Pancreas (tissue), 10 donors: ENCODE measurements around the gene PNO1. TPM values are rescaled to one million over a fixed set of nuclear protein-coding genes. Genes with fewer than 3 reads are reported as not detected.

ENCODE experiments used
- ATAC-seq, 4 donors: fragments of 200-7000 bp; cut with Tn5 transposase; one replicate each; pipeline versions ENCODE4 v1.8.0 to v1.9.1; 2020; ENCODE audit warnings: mild to moderate bottlenecking in 4 of 4, moderate library complexity in 4 of 4
- DNase-seq, 6 donors: peaks; one replicate each; pipeline ENCODE4 v3.0.0-alpha.2; 2020
- FAIRE-seq: peaks from 2 replicates; lab custom pipeline; 2012; peaks lifted over from hg19 to GRCh38; lab: Jason Lieb, UNC
- H3K27ac ChIP-seq, 4 donors: fragments of 200-600 bp; sonication (generic); 1 replicate in 3 of 4; 2 replicates in 1 of 4; pipeline versions ENCODE4 v1.5.0 to v1.8.0; 2020
- H3K27me3 ChIP-seq, 4 donors: fragments of 200-600 bp; one replicate each; pipeline ENCODE4 v1.8.0; 2021
- H3K36me3 ChIP-seq, 3 donors: fragments of 200-600 bp; sonication (generic) in 1 of 3; one replicate each; pipeline versions ENCODE4 v1.5.0 to v1.8.0; 2020 to 2021
- H3K4me1 ChIP-seq, 3 donors: fragments of 200-600 bp; one replicate each; pipeline ENCODE4 v1.8.0; 2021
- H3K4me3 ChIP-seq, 4 donors: fragments of 200-600 bp; sonication (generic) in 2 of 4; one replicate each; pipeline versions ENCODE4 v1.5.0 to v1.8.0; 2020 to 2021
- H3K9me3 ChIP-seq, 4 donors: fragments of 200-600 bp; one replicate each; pipeline ENCODE4 v1.8.0; 2021
- WGBS, 2 donors: extraction: QIAGEN DNeasy Blood & Tissue Kit; methylation state at CpG; one replicate each; pipeline ENCODE4 v1.1.7; 2013; 5-methylcytosine and 5-hydroxymethylcytosine counted together
- intact Hi-C, 3 donors: fragments of 100-400 bp; cut with DNase I; formaldehyde crosslinking; loops; one replicate each; pipeline versions ENCODE4 v1.11.1 to v1.14.2; 2022
- polyA plus RNA-seq, 2 donors: library from polyadenylated mRNA; stranded (reverse); fragments of 200-250 nt; gene quantifications; one replicate each; pipeline ENCODE4 v1.2.3, GENCODE V29; 2013
- total RNA-seq, 6 donors: library from RNA; stranded (reverse); fragmentation: NEBNext Ultra II Directional in 4 of 6; extraction: Animal tissue kit (Norgen Biotek cat#: 25700) in 4 of 6; gene quantifications; one replicate each; pipeline versions ENCODE4 v1.2.1 to v1.2.4, GENCODE V29; 2021 to 2023
- TF ChIP-seq, protein P1 (sequence below), 4 donors: fragments of 200-600 bp; sonication (generic) in 3 of 4; IDR thresholded peaks; one replicate each; pipeline versions ENCODE4 v1.5.0 to v1.8.0; 2021; ENCODE audit warnings: antibody characterized with exemption in 4 of 4
- donor health status: healthy with polysubstance abuse.
- donor health status: DM: no; HTN: no; CAD: no; lungs with moderate emphysema.
- donor health status: DM: no; HTN: no; CAD: no.
- donor health status: control.
- donor health status: control.
- donor health status: Bipolar disorder and iron deficiency.
- donor health status: DM: yes; HTN: yes; CAD: no.
- donor health status: DM: no; HTN: no; CAD: no.
- donor health status: DM: no; HTN: no; CAD: no.
- donor health status: DM: yes; HTN: yes; CAD: no.

Gene PNO1
- total and polyA plus RNA-seq, 8 donors: 3.5 to 8.2 (median 5.3) TPM

DNA sequence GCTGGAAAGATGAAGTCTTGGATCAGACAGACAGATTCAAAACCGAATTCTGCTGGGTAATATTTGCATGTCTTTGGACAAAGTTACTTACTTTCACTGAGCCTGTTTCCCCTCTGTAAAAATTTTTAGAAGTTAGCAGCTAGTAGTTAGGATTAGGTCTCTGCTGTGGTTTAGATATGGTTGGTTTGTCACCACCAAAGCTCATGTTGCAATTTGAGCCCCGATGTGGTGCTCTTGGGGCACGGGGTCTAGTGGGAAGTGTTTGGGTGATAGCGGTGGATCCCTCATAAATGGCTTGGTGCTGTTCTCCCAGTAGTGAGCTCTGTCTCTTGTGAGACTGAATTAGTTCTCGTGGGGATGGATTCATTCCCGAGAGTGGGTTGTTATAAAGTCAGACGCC lies 38.9 kb upstream of the PNO1 start:
- Histone ChIP-seq H3K36me3 (no peaks in the 10 kb centered on the region), H3K9me3 (no peaks in the 10 kb centered on the region), H3K27me3 (no peaks in the 10 kb centered on the region), H3K4me3 (no peak overlapping the region), H3K4me1 (peaks cover 0 to 3% (median 0%) of the 10 kb centered on the region in 3 donors), H3K27ac (no peak overlapping the region)
- ATAC-seq (no peak), FAIRE-seq (no peak), DNase-seq (no peak)
- WGBS, 2 donors: 68 to 79% methylated on average over 7 of the region's 7 CpGs
- TF ChIP-seq, protein P1, sequence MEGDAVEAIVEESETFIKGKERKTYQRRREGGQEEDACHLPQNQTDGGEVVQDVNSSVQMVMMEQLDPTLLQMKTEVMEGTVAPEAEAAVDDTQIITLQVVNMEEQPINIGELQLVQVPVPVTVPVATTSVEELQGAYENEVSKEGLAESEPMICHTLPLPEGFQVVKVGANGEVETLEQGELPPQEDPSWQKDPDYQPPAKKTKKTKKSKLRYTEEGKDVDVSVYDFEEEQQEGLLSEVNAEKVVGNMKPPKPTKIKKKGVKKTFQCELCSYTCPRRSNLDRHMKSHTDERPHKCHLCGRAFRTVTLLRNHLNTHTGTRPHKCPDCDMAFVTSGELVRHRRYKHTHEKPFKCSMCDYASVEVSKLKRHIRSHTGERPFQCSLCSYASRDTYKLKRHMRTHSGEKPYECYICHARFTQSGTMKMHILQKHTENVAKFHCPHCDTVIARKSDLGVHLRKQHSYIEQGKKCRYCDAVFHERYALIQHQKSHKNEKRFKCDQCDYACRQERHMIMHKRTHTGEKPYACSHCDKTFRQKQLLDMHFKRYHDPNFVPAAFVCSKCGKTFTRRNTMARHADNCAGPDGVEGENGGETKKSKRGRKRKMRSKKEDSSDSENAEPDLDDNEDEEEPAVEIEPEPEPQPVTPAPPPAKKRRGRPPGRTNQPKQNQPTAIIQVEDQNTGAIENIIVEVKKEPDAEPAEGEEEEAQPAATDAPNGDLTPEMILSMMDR (IDR thresholded peaks at IDR 0.05): no peak
- intact Hi-C loops: no loop called here

DNA sequence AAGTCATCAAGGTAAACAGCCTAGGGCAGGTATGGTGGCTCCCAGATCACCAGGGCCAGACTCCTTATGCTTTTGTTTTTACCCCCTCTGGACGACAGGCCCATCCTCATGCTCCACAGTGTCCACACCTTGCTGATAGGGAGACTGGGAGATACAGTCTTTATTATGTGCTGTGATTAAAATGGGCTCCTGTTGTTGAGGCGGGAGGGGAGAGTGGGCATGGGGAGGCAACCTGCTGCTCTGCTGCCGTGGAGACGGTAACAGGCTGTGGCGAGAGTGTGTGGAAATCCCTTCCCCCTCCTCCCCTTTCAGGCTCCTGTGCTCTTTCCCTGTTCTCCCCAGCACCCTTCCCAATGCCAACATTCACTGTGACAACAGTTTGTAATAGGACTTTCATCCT lies 38.2 kb upstream of the PNO1 start:
- Histone ChIP-seq H3K27ac (no peak overlapping the region), H3K4me1 (peaks cover 0 to 3% (median 0%) of the 10 kb centered on the region in 3 donors), H3K9me3 (no peaks in the 10 kb centered on the region), H3K36me3 (no peaks in the 10 kb centered on the region), H3K27me3 (no peaks in the 10 kb centered on the region), H3K4me3 (no peak overlapping the region)
- no peak for ATAC-seq
- no peak for DNase-seq
- intact Hi-C loops: no loop called here
- WGBS, 2 donors: 69 to 77% methylated on average over 5 of the region's 5 CpGs
- TF ChIP-seq, protein P1 (IDR thresholded peaks at IDR 0.05): no peak
- FAIRE-seq: no peak

DNA sequence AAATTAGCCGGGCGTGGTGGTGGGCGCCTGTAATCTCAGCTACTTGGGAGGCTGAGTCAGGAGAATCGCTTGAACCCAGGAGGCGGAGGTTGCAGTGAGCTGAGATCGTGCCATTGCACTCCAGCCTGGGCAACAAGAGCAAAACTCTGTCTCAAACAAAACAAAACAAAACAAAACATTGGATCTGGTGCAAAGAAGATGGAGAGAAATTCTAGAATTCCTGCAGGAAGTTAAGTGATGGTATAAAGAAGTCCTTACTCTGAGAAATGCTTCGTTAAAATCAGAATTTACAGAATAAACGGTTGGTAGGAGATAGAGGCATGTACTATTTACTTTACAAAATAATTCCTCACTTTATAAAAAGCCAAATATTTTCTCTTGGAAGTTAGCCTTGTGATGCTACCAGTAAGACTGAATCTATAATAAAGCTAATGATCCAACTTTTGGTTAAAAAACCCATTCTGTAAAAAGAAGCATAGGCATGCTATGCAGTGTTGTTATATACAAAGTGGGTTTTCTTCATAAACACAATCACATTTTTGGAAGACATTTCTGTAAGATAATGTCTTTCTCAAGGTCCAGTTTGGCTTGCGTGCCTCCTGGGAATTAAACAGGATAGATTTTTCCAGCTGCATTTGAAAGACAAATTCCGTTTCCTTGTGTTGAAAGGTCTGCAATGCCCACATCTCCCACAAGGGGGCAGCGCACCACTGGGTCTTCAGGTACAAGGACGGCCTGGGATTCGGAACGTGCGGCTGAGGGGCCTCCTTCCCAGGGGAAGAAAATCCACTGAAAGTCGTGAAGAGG lies 35.6 kb upstream of the PNO1 start:
- FAIRE-seq: no peak
- Histone ChIP-seq H3K4me1 (peaks cover 0 to 3% (median 0%) of the 10 kb centered on the region in 3 donors), H3K36me3 (no peaks in the 10 kb centered on the region), H3K27ac (no peak overlapping the region), H3K4me3 (no peak overlapping the region), H3K9me3 (no peaks in the 10 kb centered on the region), H3K27me3 (no peaks in the 10 kb centered on the region)
- peak; percentile 70 to 98 (median 88) for DNase-seq
- intact Hi-C loops: loop anchor here in 2 of 3 donors (5.0 to 10.0 kb wide), 3 partner anchors 160 to 323 kb away; no protein-coding TSS in a partner anchor
- peak; percentile 85 to 97 (median 94) for ATAC-seq
- WGBS, 2 donors: 32 to 38% methylated on average over 16 of the region's 16 CpGs
- TF ChIP-seq, protein P1 (IDR thresholded peaks at IDR 0.05): peak; percentile 86 to 94 (median 92)

DNA sequence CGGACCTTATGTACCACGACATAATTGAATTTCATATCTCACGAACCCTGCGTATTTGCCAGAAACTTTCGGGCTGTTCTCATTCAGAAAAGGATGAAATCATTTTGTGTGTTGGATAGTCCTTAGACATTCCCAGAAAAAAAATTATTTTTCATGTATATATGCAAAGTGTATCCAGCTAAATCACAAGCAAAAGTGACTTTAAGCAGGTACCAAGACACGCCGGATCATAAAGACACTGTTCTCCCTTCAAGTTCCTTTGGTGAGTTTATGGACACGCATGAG lies 35.1 kb upstream of the PNO1 start:
- Histone ChIP-seq H3K27ac (no peak overlapping the region), H3K4me1 (peaks cover 0 to 3% (median 0%) of the 10 kb centered on the region in 3 donors), H3K9me3 (no peaks in the 10 kb centered on the region), H3K4me3 (no peak overlapping the region), H3K36me3 (no peaks in the 10 kb centered on the region), H3K27me3 (no peaks in the 10 kb centered on the region)
- DNase-seq (no peak), FAIRE-seq (no peak), ATAC-seq (no peak)
- WGBS, 2 donors: 24% methylated on average over 8 of the region's 8 CpGs
- TF ChIP-seq, protein P1 (IDR thresholded peaks at IDR 0.05): peak in 1 of 4 donors; percentile 6
- intact Hi-C loops: loop anchor here in 2 of 3 donors (5.0 to 10.0 kb wide), 3 partner anchors 160 to 322 kb away; no protein-coding TSS in a partner anchor

DNA sequence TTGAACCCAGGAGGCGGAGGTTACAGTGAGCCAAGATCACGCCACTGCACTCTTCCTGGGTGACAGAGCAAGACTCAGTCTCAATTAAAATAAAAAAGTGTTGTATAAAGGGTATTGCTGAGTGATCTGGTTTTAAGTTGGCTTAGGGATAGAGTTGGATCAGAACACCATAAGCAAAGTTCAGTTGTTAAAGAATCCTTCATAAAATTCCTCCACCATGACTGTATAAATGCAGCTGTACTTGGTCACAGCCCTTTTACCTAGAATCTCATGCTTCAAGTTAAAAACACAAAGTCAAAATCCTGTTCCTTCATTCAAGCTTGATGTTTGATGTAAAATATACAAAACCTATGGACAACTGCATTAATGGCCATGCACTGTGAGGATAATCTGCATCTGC lies 33.4 kb upstream of the PNO1 start:
- H3K4me1 ChIP-seq: peaks cover 0 to 3% (median 0%) of the 10 kb centered on the region in 3 donors
- DNase-seq (no peak), FAIRE-seq (no peak), ATAC-seq (no peak)
- no peak overlapping the region for H3K27ac ChIP-seq
- TF ChIP-seq, protein P1 (IDR thresholded peaks at IDR 0.05): no peak
- no peaks in the 10 kb centered on the region for H3K27me3 ChIP-seq
- H3K9me3 ChIP-seq: no peaks in the 10 kb centered on the region
- no peak overlapping the region for H3K4me3 ChIP-seq
- no peaks in the 10 kb centered on the region for H3K36me3 ChIP-seq
- WGBS, 2 donors: 46 to 91% methylated on average over 2 of the region's 2 CpGs
- intact Hi-C loops: loop anchor here in 2 of 3 donors (5.0 to 10.0 kb wide), 3 partner anchors 158 to 320 kb away; no protein-coding TSS in a partner anchor
